NCI-H2196 (cell line): Measurements from ENCODE around the gene NUDT11.
"Not testable (repeated sequence)": the region's sequence is repeated elsewhere in the genome, so short reads cannot be mapped to it uniquely, and the experiment has no call there.

Experiments
- DNase-seq: peaks from one replicate; lab custom pipeline; 2025; ENCODE audit not compliant: unreplicated experiment; lab: John Stamatoyannopoulos, UW

NUDT11 gene

GRCh38 chrX:51496501-51497291, at the start of gene NUDT11:
NUDT11 (minus strand) TSS chrX:51496592; CDS start chrX:51496444, 148 bp downstream.
- DNase-seq, result no peak

GRCh38 chrX:51520393-51520792, 24.0 kb upstream of the NUDT11 start:
- DNase-seq, result no peak

GRCh38 chrX:51519131-51519530, 22.7 kb upstream of the NUDT11 start:
- DNase-seq, result not testable (repeated sequence)

- DNase-seq, result no peak
Measured at GRCh38 chrX:51507551-51507950, 11.2 kb upstream of the NUDT11 start.

GRCh38 chrX:51495701-51496488, 497 bp downstream of the NUDT11 start:
- DNase-seq, result not testable (repeated sequence)

- DNase-seq, result no peak
Measured at GRCh38 chrX:51494409-51494808, 2.0 kb downstream of the NUDT11 start.

GRCh38 chrX:51487960-51488267, 8.5 kb downstream of the NUDT11 start:
- no peak for DNase-seq

- no peak for DNase-seq
Measured at GRCh38 chrX:51484616-51485015, 11.8 kb downstream of the NUDT11 start.

- DNase-seq, result not testable (repeated sequence)
Measured at GRCh38 chrX:51482411-51482810, 14.0 kb downstream of the NUDT11 start.

- DNase-seq, result no peak
Measured at GRCh38 chrX:51476930-51477329, 19.5 kb downstream of the NUDT11 start.

GRCh38 chrX:51463322-51463721, 33.1 kb downstream of the NUDT11 start:
- no peak for DNase-seq

- DNase-seq, result peak; percentile 4
Measured at GRCh38 chrX:51461053-51462044, 35.0 kb downstream of the NUDT11 start.

- no peak for DNase-seq
Measured at GRCh38 chrX:51459125-51459524, 37.3 kb downstream of the NUDT11 start.

- DNase-seq, result no peak
Measured at GRCh38 chrX:51456814-51457213, 39.6 kb downstream of the NUDT11 start.

GRCh38 chrX:51456246-51456645, 40.1 kb downstream of the NUDT11 start:
- DNase-seq, result no peak

- DNase-seq, result no peak
Measured at GRCh38 chrX:51440365-51440764, 56.0 kb downstream of the NUDT11 start.
